Stimulated activated CD8-positive, alpha-beta memory T cell treated with anti-CD3 and anti-CD28 coated beads, Interleukin-4, amount 100 ng/mL, for 24 hours (primary cell): ENCODE data around the gene IL17RE.

Experiments
- DNase-seq: peaks from one replicate; pipeline ENCODE4 v3.0.0-alpha.2; 2020; ENCODE audit warnings: low read depth

IL17RE gene

GRCh38 chr3:9903904-9904303, 1.3 kb downstream of the IL17RE start:
- DNase-seq: no peak

- DNase-seq: no peak
Observed at GRCh38 chr3:9906480-9906879, 3.8 kb downstream of the IL17RE start.

- no peak for DNase-seq
Observed at GRCh38 chr3:9908286-9908685, 5.6 kb downstream of the IL17RE start.

- DNase-seq: no peak
Observed at GRCh38 chr3:9909221-9910013, 6.8 kb downstream of the IL17RE start.

- no peak for DNase-seq
Observed at GRCh38 chr3:9911863-9912262, 9.2 kb downstream of the IL17RE start.

- no peak for DNase-seq
Observed at GRCh38 chr3:9912294-9912935, 9.8 kb downstream of the IL17RE start.

- no peak for DNase-seq
Observed at GRCh38 chr3:9913601-9914000, 11.0 kb downstream of the IL17RE start.

GRCh38 chr3:9914011-9914410, 11.4 kb downstream of the IL17RE start:
- no peak for DNase-seq

- no peak for DNase-seq
Observed at GRCh38 chr3:9914559-9915253, 12.1 kb downstream of the IL17RE start.

- DNase-seq: no peak
Observed at GRCh38 chr3:9915254-9916141, 12.8 kb downstream of the IL17RE start.

- no peak for DNase-seq
Observed at GRCh38 chr3:9916346-9916733, 13.7 kb downstream of the IL17RE start.

GRCh38 chr3:9916734-9917680, 14.4 kb downstream of the IL17RE start, which contains the start of gene IL17RC:
IL17RC (plus strand) TSS chr3:9917098; CDS start chr3:9917316, 218 bp downstream.
- peak; percentile 30 for DNase-seq

GRCh38 chr3:9917820-9918219, 15.2 kb downstream of the IL17RE start:
- no peak for DNase-seq

GRCh38 chr3:9918261-9919038, 15.8 kb downstream of the IL17RE start:
- no peak for DNase-seq

- no peak for DNase-seq
Observed at GRCh38 chr3:9928158-9928557, 25.5 kb downstream of the IL17RE start.

- no peak for DNase-seq
Observed at GRCh38 chr3:9930804-9931418, 28.3 kb downstream of the IL17RE start.

GRCh38 chr3:9932535-9932842, 29.8 kb downstream of the IL17RE start:
- DNase-seq: no peak

- peak; percentile 85 for DNase-seq
Observed at GRCh38 chr3:9932843-9933560, 30.4 kb downstream of the IL17RE start.
